ENCODE data around the gene ZNF445. TPM values are rescaled to one million over a fixed set of nuclear protein-coding genes. Genes with fewer than 3 reads are reported as not detected.

The ZNF445 gene
- total and polyA plus RNA-seq, 9 of the 15 experiments (the other 6 are each of a cell fraction or from before 2014, with no cell fraction given), result 1.2 to 26.9 (median 10.6) TPM

DNA sequence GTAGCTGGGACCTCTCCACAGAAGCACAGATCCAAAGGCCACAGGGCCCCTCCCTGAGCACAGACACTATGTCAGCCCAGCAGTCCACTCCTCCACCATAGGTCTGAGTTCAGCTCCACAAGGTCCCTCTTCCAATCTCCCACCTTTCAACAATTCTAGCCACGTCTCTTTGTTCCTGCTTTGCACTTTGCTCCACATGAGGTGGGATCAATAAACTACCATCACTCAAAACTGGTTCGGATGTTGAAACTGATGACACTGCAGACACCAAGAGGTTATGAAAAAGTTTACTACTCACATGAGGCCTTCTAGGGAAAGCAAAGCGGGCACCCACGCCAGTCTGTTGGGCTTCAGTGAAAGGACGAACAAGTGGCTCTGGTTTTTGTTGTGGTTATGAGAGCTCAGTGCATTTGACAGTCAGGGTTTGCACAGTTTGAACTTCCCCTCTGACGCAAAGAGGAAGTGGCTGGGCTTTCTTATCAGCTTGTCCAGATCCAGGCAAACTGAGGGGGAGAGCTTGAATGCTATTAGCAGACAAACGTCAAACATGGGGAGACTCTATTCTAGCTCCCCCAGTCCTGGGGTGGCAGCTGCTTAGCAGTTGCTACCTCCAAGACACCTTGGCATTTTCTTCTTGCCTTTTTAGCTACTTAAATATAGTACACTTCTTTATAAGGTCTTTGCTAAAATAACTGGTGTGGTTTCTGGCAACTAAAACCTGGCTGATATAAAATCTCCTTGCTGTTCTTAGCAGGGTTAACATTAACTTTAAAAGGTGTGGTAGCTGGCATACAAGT lies 37.8 kb downstream of the ZNF445 start (continued):
- TF ChIP-seq JUND (IDR thresholded peaks at IDR 0.05; ENCODE audit: borderline replicate concordance, low read depth, low read length), result peak; percentile 91
- peak; percentile 87; the same call in 2 of the 3 replicates for TF ChIP-seq JUND (tag; IDR thresholded peaks at IDR 0.05; ENCODE audit: borderline replicate concordance, low read depth, low read length)
- TF ChIP-seq HDAC2 (IDR thresholded peaks at IDR 0.05), result peak; percentile 86
- TF ChIP-seq EHMT2 (IDR thresholded peaks at IDR 0.05), result no peak; the same call in 1 of the 2 replicates
- TF ChIP-seq, protein P1, sequence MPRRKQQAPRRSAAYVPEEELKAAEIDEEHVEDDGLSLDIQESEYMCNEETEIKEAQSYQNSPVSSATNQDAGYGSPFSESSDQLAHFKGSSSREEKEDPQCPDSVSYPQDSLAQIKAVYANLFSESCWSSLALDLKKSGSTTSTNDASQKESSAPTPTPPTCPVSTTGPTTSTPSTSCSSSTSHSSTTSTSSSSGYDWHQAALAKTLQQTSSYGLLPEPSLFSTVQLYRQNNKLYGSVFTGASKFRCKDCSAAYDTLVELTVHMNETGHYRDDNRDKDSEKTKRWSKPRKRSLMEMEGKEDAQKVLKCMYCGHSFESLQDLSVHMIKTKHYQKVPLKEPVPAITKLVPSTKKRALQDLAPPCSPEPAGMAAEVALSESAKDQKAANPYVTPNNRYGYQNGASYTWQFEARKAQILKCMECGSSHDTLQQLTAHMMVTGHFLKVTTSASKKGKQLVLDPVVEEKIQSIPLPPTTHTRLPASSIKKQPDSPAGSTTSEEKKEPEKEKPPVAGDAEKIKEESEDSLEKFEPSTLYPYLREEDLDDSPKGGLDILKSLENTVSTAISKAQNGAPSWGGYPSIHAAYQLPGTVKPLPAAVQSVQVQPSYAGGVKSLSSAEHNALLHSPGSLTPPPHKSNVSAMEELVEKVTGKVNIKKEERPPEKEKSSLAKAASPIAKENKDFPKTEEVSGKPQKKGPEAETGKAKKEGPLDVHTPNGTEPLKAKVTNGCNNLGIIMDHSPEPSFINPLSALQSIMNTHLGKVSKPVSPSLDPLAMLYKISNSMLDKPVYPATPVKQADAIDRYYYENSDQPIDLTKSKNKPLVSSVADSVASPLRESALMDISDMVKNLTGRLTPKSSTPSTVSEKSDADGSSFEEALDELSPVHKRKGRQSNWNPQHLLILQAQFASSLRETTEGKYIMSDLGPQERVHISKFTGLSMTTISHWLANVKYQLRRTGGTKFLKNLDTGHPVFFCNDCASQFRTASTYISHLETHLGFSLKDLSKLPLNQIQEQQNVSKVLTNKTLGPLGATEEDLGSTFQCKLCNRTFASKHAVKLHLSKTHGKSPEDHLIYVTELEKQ (CRISPR knock-in tag; IDR thresholded peaks at IDR 0.05), result no peak
- TF ChIP-seq HNRNPLL (IDR thresholded peaks at IDR 0.05; ENCODE audit: low read depth, low read length, poor library complexity, severe bottlenecking), result no peak
- TF ChIP-seq FOSL1 (tag; conservative IDR thresholded peaks at IDR 0.05), result peak; percentile 69
- TF ChIP-seq, protein P2, sequence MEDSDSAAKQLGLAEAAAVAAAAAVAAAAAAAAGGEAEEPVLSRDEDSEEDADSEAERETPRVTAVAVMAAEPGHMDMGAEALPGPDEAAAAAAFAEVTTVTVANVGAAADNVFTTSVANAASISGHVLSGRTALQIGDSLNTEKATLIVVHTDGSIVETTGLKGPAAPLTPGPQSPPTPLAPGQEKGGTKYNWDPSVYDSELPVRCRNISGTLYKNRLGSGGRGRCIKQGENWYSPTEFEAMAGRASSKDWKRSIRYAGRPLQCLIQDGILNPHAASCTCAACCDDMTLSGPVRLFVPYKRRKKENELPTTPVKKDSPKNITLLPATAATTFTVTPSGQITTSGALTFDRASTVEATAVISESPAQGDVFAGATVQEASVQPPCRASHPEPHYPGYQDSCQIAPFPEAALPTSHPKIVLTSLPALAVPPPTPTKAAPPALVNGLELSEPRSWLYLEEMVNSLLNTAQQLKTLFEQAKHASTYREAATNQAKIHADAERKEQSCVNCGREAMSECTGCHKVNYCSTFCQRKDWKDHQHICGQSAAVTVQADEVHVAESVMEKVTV (CRISPR knock-in tag; IDR thresholded peaks at IDR 0.05), result no peak
- TF ChIP-seq, protein P3, sequence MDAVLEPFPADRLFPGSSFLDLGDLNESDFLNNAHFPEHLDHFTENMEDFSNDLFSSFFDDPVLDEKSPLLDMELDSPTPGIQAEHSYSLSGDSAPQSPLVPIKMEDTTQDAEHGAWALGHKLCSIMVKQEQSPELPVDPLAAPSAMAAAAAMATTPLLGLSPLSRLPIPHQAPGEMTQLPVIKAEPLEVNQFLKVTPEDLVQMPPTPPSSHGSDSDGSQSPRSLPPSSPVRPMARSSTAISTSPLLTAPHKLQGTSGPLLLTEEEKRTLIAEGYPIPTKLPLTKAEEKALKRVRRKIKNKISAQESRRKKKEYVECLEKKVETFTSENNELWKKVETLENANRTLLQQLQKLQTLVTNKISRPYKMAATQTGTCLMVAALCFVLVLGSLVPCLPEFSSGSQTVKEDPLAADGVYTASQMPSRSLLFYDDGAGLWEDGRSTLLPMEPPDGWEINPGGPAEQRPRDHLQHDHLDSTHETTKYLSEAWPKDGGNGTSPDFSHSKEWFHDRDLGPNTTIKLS (IDR thresholded peaks at IDR 0.05; ENCODE audit: borderline replicate concordance, low read depth), result peak; percentile 79
- TF ChIP-seq MTA1 (IDR thresholded peaks at IDR 0.05; ENCODE audit: borderline replicate concordance), result peak; percentile 87
- TF ChIP-seq PML (IDR thresholded peaks at IDR 0.05; ENCODE audit: low read length), result peak; percentile 96
- TF ChIP-seq, protein P4, sequence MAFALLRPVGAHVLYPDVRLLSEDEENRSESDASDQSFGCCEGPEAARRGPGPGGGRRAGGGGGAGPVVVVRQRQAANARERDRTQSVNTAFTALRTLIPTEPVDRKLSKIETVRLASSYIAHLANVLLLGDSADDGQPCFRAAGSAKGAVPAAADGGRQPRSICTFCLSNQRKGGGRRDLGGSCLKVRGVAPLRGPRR (CRISPR knock-in tag; IDR thresholded peaks at IDR 0.05), result no peak
- peak; percentile 97 for TF ChIP-seq CCNT2 (IDR thresholded peaks at IDR 0.05; ENCODE audit: borderline replicate concordance, extremely low read depth, insufficient read length, low read depth, low read length)
- no peak for TF ChIP-seq ZNF41 (CRISPR knock-in tag; conservative IDR thresholded peaks at IDR 0.05)
- TF ChIP-seq SAP30 (IDR thresholded peaks at IDR 0.05; ENCODE audit: borderline replicate concordance, insufficient read depth, low read depth, low read length, poor library complexity, severe bottlenecking), result peak; percentile 76
- TF ChIP-seq TAF9B (IDR thresholded peaks at IDR 0.05; ENCODE audit: partially characterized antibody), result peak; percentile 87
- TF ChIP-seq ETV5 (CRISPR knock-in tag; IDR thresholded peaks at IDR 0.05; ENCODE audit: low read depth), result peak; percentile 98
- TF ChIP-seq BRD4 (IDR thresholded peaks at IDR 0.05), result peak; percentile 91
- TF ChIP-seq FOXJ2 (tag; IDR thresholded peaks at IDR 0.05), result peak; percentile 60; the same call in 1 of the 2 replicates

All from K562 (cell line).